Nucleus accumbens (tissue), 56 donors: Measurements from ENCODE around the gene TMPRSS11D.

ENCODE experiments used
- DNase-seq, 56 donors: peaks; one replicate each; lab custom pipeline; 2025; lab: John Stamatoyannopoulos, UW

The TMPRSS11D gene, protein sequence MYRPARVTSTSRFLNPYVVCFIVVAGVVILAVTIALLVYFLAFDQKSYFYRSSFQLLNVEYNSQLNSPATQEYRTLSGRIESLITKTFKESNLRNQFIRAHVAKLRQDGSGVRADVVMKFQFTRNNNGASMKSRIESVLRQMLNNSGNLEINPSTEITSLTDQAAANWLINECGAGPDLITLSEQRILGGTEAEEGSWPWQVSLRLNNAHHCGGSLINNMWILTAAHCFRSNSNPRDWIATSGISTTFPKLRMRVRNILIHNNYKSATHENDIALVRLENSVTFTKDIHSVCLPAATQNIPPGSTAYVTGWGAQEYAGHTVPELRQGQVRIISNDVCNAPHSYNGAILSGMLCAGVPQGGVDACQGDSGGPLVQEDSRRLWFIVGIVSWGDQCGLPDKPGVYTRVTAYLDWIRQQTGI

DNA sequence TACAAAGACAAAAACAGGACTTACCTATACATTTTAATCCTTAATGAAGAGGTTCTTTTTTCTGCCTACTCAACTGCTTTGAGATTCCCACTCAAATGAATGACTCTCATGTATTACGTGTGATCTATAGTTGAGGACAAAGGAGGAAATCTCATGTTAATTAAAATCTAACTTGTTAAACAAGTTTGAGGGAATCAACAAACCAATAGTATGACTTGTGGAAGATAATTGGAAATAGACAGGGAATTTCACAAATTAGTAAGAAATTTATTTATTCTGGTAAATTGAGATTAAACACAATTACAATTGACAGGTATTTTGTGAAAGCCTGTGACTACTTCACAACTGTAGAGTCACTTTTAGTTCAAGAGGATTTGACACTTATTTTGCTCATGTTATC lies at the start of gene TMPRSS11D:
TMPRSS11D (minus strand) TSS at position 101 of the 400 bp plus-strand sequence; CDS start at position 32, 69 bp downstream.
- no peak for DNase-seq

DNA sequence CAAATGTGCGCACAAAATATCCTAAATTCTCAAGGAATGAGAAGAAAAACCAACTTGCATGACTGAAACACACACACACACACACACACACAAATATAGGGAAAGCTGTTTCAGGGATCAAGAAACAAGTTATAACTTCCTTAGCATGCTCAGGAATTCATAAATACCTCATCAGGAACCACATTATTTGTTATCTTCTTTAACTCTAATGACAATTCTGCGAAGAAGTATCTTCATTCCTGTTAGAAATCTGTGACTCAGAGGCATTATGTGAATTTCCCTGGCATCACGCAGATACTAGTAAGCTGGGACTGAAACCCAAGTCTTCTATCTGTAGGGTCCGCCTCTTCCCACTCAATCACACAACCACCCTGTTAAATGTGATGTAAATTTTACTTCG lies 49.2 kb upstream of the TMPRSS11D start:
- DNase-seq, result no peak

- DNase-seq, result no peak
Measured at GRCh38 chr4:67931256-67931655, 47.5 kb upstream of the TMPRSS11D start.

DNA sequence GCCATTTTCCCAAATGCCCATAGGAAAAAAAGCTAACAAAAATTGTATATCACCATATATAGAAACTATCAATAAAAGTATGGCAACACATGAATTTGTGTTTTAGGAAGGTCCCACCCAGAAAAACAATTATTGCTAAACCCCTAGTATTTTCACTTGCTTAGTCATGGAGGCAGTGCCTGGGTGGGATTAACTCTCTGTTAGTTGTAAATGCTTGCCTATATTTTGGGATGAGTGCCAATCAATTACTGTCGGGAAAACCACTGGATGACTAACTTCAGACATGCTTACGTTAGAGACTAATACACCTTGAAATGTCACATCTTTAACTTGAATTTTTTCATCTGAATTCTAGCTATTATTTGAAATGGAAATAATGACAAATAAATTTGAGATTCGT lies 45.6 kb upstream of the TMPRSS11D start:
- DNase-seq, result no peak

DNA sequence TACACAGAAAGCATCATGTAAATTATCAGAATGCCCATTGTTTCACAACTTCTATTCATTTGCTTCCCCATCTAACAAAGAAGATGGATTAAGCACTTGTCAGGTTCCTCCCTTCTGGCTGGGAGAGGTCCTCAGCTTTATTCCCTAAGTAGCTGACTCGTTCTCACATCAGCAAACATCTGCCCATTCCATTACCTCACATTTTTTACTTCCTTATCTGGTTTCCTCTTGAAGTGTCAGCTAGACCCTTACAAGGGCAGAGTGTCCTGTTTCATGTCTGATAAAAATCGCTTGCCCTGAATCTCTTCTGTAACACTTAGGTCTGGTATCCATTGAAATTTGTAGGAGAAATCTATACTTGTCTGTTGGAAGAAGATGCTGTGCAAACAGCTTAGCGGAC lies 44.7 kb upstream of the TMPRSS11D start:
- DNase-seq, result no peak

- DNase-seq, result no peak
Measured at GRCh38 chr4:67927251-67927650, 43.4 kb upstream of the TMPRSS11D start.

DNA sequence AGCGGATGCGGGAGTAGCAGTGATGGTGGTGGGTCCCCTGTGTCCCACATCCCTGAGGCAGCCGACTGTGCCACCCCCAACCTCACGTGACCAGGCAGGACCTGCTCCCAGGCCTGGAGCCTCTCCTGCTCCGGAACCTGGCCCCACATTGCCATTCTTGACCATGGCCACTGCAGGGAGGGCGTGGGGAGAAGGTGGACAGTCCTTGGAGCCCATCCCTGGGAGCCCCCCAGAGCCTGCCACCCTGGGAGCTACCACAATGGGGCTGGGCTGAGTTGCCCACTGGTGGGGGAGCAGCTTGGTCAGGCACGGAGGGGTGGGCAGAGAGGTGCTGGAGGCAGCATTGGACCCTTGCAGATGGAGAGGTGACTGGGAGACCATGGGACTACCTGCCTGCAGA lies 42.7 kb upstream of the TMPRSS11D start:
- no peak for DNase-seq

- no peak for DNase-seq
Measured at GRCh38 chr4:67922697-67923096, 38.9 kb upstream of the TMPRSS11D start.

DNA sequence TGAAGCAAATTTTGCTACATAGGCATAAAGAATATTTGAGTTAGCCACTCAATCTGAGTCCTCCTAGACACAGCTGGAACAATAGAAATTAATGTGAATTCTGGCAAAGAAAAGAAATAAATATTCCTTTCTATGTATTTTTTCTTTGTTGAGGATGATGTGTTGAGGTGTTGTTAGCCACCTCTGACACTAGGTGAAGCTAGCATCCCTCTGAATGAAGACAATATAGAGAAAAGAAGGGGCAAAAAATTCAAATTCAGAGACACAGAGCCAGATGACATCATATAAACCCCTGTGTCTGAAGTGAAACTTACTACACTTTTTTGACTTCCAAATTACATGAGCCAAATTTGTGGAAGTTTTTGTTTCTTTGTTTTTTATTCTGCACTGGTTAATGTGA lies 34.6 kb upstream of the TMPRSS11D start:
- DNase-seq, result no peak

GRCh38 chr4:67915400-67915966 lies 31.7 kb upstream of the TMPRSS11D start:
- no peak for DNase-seq

DNA sequence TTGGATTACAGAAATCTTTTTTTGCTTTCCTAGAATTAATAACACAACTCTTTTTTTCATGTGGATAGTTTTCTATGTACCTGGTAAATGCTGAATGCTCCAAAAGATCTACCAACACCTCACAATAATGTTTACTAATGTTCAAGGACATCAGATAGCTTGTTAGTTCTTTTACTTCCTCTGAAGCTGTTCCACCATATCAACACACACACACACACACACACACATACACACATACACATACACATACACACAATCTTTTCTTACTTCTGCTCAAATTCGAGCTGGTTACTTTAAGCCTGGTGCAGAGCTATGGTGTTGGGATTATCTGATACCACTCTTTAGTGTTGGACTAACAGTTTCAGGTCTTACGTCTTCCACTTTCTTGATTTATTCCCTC lies 28.3 kb upstream of the TMPRSS11D start:
- no peak for DNase-seq

DNA sequence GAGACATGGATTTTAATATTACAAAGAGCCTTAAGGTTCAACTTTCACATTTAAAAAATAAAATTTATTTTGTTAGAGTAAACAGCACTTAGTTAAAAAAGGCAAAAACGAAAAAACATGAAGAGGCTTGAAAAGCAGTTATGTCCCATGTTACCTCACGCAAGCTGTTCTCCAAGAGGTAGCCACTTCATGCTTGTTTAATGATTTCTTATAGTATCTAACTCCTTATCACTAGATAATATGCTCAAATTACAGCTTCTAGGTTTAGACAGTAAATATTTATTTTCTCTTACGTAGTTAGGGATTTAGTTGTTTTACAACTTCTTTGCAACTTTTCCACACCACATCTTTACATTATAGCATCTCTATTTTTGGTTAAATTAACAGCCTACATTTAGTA lies 27.8 kb upstream of the TMPRSS11D start:
- no peak for DNase-seq

DNA sequence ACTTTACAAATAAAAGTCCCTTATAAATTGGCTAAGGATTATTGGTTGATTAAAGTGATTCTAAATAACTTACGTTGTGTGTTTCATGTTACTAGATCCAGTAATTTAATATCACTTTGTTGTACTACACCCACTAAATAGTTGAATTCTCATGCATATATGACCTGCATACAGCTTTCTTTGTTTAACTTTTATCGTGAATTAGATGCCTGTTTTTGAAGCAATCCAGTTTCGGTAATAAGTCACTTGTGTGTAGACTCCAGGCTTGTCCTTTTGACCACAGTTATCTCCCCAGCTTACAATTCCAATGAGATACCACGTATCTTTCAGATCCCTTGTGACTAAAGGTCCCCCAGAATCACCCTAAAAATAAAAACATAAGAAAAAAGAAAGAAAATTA lies 27.3 kb upstream of the TMPRSS11D start:
- no peak for DNase-seq

DNA sequence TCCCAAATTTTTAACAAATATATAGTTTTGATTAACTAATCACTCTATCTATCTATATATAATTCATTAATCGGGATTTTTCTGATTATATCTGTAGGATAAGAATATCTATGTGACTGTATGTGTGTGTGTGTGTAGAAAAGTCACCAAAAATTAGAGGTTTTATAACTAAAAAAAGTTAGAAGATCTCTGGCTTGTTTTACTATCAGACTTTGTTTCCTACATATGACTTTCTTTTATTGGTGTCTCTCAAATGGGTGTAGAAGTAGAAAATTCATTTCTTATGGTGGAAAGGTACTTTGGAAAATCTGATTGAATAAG lies 26.7 kb upstream of the TMPRSS11D start:
- DNase-seq, result no peak

DNA sequence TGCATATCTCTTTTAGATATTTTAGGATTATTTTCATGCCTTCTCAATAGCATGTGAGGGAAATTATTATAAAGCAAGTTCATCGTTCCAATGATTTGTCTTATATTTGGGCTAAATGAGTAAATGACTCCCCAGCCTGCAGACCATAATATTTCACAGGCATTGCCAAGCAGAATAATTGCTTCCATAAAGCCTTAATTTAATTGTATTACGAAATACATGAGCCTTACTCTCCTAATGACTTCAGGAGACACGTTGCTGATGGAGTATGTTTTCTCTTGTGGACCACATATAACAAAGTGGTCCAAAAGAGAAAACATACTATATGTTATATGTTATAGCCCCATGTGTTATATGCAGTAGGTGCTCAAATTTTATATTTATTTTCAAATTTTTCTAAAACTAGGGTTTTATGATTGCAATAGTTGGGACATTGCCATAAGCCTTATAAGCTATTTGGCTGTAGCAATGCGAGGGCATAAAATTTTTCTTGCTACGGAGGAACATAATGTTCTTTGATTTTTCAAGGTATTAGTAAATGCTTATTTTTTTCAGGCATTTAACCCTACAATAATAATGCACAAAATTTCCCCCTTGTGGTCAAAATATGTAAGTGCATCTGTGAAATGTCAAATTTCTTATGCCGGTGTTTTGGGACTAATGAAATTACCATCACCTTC lies 26.2 kb upstream of the TMPRSS11D start:
- DNase-seq, result no peak

DNA sequence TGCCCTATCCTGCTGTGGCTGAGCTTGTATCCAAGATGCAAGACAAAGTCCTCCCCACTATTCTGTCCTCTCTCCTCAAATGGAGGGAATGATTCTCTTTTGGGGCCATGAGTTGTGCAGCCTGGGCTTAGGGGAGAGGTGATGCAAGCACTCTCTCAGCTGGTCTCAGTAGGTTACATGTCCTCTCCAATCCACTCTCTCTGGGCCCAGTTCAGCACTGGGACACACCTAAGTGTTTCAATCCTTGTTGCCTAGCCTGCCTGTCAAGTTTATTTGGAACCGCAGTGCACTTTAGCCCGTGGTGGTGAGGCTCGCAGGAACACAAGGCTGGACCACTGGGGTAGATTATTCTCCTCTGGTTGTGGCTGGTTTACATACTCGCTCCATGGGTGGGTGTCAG lies 23.8 kb upstream of the TMPRSS11D start:
- DNase-seq, result no peak

GRCh38 chr4:67899096-67899495 lies 15.3 kb upstream of the TMPRSS11D start:
- DNase-seq, result no peak

DNA sequence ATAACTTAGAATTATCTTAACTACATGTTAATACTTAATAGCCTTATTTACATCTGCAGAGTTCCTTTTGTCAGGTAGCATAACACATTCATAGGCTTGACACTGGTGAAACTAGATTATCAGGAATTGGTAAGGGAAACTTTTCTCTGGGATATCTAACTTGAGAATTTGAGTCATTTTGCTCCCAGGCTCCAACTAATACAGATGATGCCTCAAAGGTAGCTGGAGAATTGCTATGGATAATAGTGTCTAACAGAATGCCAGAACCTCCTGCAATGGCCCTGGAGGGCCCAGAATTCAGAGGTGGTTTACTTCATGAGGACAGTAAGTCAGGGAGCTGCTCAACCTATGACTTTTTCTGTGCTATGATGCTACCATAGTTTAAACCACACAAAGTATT lies 13.9 kb upstream of the TMPRSS11D start:
- no peak for DNase-seq

DNA sequence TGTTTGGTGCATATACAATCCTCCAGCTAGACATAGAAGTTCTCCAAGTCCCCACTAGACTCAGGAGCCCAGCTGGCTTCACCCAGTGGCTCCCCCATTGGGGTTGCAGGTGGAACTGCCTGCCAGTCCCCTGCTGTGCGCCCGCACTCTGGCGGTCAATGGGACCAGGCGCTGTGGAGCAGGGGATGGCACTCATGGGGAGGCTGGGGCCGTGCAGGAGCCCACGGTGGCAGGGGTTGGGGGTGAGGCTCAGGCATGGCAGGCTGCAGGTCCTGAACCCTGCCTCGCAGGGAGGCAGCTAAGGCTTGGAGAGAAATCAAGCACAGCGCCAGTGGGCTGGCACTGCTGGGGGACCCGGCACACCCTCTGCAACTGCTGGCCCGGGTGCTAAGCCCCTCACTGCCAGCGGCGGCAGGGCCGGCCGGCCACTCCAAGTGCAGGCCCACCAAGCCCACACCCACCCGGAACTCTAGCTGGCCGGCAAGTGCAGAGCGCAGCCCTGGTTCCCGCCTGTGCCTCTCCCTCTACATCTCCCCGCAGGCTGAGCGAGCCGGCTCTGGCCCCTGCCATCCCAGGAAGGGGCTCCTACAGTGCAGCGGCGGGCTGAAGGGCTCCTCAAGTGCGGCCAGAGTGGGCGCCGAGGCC lies 12.7 kb upstream of the TMPRSS11D start:
- DNase-seq, result no peak

- DNase-seq, result no peak
Measured at GRCh38 chr4:67894659-67895058, 10.9 kb upstream of the TMPRSS11D start.

- DNase-seq, result no peak
Measured at GRCh38 chr4:67892905-67893304, 9.1 kb upstream of the TMPRSS11D start.
